ENCODE data around the gene CCIN. TPM values are rescaled to one million over a fixed set of nuclear protein-coding genes. Genes with fewer than 3 reads are reported as not detected.

The CCIN gene
- total and polyA plus RNA-seq, 2 of the 4 experiments (the other 2 are of a cell fraction) = 0.80 to 1.1 TPM

GRCh38 chr9:36121971-36122370 is 47.2 kb upstream of the CCIN start:
- Histone ChIP-seq H2BK120ac (ENCODE audit: low read depth, low read length) (no peak overlapping the region), H3K4me2 (ENCODE audit: low read depth, low read length) (no peak overlapping the region), H2BK15ac (ENCODE audit: low read depth, low read length) (no peak overlapping the region), H4K91ac (ENCODE audit: insufficient read depth, low read depth, low read length) (no peak overlapping the region), H4K8ac (ENCODE audit: low read depth in 2 of 2, low read length in 2 of 2) (no peak overlapping the region), H2AFZ (replicated peaks; ENCODE audit: low read length, poor library complexity) (no peak overlapping the region), H3K36me3 (ENCODE audit: control insufficient read depth, insufficient read depth, low read length) (peaks cover 59% of the 10 kb centered on the region), H3K4me3 (ENCODE audit: insufficient read depth, low read depth, low read length) (no peak overlapping the region), H2AK5ac (ENCODE audit: low read depth, low read length) (no peak overlapping the region), H3K79me1 (ENCODE audit: low read depth in 1 of 2, low read length in 2 of 2) (peaks cover 4 to 12% of the 10 kb centered on the region in 2 experiments; a peak in 2 of 4 replicates), H3K27ac (ENCODE audit: insufficient read depth, low read length) (no peak overlapping the region), H2BK20ac (ENCODE audit: low read depth, low read length) (no peak overlapping the region), H2AK9ac (replicated peaks; ENCODE audit: low read depth, low read length, poor library complexity) (no peak overlapping the region), H3K4ac (ENCODE audit: low read depth, low read length) (no peak overlapping the region), H3K4me1 (ENCODE audit: control insufficient read depth, insufficient read depth, low read length) (peaks cover 3% of the 10 kb centered on the region; the same call in 1 of the 2 replicates), H3K9me1 (ENCODE audit: insufficient read depth, low read length) (peaks cover 4% of the 10 kb centered on the region), H3K9ac (ENCODE audit: low read depth, low read length) (no peak overlapping the region), H3K56ac (ENCODE audit: extremely low read depth, insufficient read depth, low read length) (no peak overlapping the region), H4K20me1 (ENCODE audit: insufficient read depth, low read length) (no peaks in the 10 kb centered on the region), H3K23ac (ENCODE audit: low read depth, low read length) (no peak overlapping the region), H3K9me3 (ENCODE audit: control insufficient read depth, insufficient read depth, low read length) (no peaks in the 10 kb centered on the region), H2BK5ac (ENCODE audit: low read depth, low read length, poor library complexity, severe bottlenecking) (no peak overlapping the region), H3K18ac (ENCODE audit: low read depth, low read length) (no peak overlapping the region), H3K14ac (replicated peaks; ENCODE audit: low read depth, low read length) (no peak overlapping the region), H3K27me3 (ENCODE audit: control insufficient read depth, insufficient read depth, low read length) (no peaks in the 10 kb centered on the region), H4K5ac (ENCODE audit: low read depth, low read length) (no peak overlapping the region)
- intact Hi-C loops (cut with micrococcal nuclease) (no loop called here), dilution Hi-C loops (cut with HindIII; ENCODE audit: low sequenced_read_pairs, unreplicated experiment) (no loop called here), in situ Hi-C loops (cut with MboI; ENCODE audit: low sequenced_read_pairs) (no loop called here)
- no TSS peak for BruUV-seq (replicated peaks)
- ChIA-PET CTCF (no interaction called here), POLR2A (ENCODE audit: unreplicated experiment) (no interaction called here)
- TF ChIP-seq BHLHE40 (IDR thresholded peaks at IDR 0.05; ENCODE audit: low read depth, low read length) (no peak), MXI1 (IDR thresholded peaks at IDR 0.05; ENCODE audit: borderline replicate concordance, low read depth, low read length) (no peak), RCOR1 (IDR thresholded peaks at IDR 0.05; ENCODE audit: insufficient replicate concordance, low read length) (no peak), NFE2L2 (IDR thresholded peaks at IDR 0.05; ENCODE audit: low read depth, low read length) (no peak), MAFK (IDR thresholded peaks at IDR 0.05; ENCODE audit: low read depth, low read length) (no peak), CHD1 (IDR thresholded peaks at IDR 0.05; ENCODE audit: low read depth, low read length) (no peak), POLR2A (IDR thresholded peaks at IDR 0.05; ENCODE audit: low read depth, low read length) (no peak), MAZ (IDR thresholded peaks at IDR 0.05; ENCODE audit: borderline replicate concordance, low read depth, low read length) (no peak), USF2 (IDR thresholded peaks at IDR 0.05; ENCODE audit: low read depth, low read length) (no peak), FOS (IDR thresholded peaks at IDR 0.05; ENCODE audit: low read depth, low read length) (no peak), SMC3 (IDR thresholded peaks at IDR 0.05; ENCODE audit: low read depth, low read length) (no peak), RFX5 (IDR thresholded peaks at IDR 0.05; ENCODE audit: low read depth, low read length) (no peak), CTCF (conservative IDR thresholded peaks at IDR 0.05; ENCODE audit: low read depth, low read length) (no peak), CEBPB (IDR thresholded peaks at IDR 0.05; ENCODE audit: low read depth, low read length) (no peak), RAD21 (IDR thresholded peaks at IDR 0.05; ENCODE audit: low read length) (no peak), ELK1 (IDR thresholded peaks at IDR 0.05; ENCODE audit: borderline replicate concordance, low read depth, low read length) (no peak)
- no peak for DNase-seq
- ATAC-seq (ENCODE audit: low read depth) = no peak
- WGBS, 2 experiments (ENCODE audit: extremely low coverage in 2 of 2, insufficient read length in 1 of 2) = no CpG with 5 or more reads among the region's 7 CpGs
